CD4-positive, alpha-beta T cell treated with Interleukin-1 beta for 1 hour (primary cell): Measurements from ENCODE around the gene ZBTB24.

Experiments
- DNase-seq, 2 donors: peaks; one replicate each; pipeline ENCODE4 v3.0.0-alpha.2; 2020 to 2022

ZBTB24 gene

DNA sequence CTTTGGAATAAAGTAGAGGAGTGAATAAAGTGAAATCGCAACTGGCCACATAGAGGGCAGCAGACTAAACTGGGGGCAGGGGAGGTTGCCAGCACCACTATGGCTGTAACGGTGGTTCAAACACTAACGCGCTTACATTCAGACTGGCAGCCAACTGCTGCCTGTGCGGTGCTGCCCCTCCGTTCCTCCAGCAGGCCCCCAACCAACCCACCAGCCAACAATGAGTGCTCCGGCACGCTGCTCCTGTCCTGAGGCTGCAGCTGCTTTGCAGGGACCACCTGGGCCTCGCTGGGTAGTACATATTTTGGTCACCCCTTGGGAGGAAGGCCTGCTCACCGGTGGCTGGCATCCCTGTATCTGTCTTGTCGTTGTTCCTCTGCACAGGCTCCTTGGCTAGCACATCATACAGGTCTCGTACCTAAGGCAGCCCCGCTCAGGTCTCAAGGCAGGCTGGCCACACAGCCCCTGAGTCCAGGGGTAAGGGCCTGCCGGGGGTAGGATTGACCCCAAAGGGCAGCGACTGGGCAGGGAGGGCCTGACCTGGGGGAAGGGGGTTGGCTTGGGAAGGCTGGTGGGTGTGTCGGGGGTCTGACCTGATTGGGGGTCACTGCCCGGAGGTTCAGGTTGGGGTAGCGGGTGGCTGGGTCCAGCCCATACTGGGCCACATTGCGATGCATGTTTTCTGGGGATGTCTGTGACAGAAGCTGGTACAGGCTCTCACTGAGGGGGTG is 33.8 kb downstream of the ZBTB24 start:
- DNase-seq: no peak

DNA sequence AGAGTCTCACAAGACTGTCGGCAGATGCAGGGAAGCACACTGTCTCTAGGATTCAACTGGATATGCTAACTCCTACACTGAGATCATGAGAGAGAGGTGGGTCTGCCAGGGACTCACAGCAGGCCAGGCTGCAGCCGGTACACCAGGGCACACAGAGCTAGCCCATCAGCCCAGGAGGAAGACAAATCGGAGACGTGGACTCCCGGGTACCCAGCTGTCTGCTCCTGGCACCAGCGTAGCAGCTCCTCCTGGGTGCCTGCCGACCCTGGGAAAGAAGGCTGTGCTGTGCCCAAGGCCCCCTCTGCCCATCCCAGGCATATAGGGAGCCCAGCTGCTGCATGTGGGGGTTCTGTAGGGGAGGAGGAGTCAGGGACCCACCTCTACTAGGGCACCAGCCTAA is 34.4 kb downstream of the ZBTB24 start:
- DNase-seq: no peak

DNA sequence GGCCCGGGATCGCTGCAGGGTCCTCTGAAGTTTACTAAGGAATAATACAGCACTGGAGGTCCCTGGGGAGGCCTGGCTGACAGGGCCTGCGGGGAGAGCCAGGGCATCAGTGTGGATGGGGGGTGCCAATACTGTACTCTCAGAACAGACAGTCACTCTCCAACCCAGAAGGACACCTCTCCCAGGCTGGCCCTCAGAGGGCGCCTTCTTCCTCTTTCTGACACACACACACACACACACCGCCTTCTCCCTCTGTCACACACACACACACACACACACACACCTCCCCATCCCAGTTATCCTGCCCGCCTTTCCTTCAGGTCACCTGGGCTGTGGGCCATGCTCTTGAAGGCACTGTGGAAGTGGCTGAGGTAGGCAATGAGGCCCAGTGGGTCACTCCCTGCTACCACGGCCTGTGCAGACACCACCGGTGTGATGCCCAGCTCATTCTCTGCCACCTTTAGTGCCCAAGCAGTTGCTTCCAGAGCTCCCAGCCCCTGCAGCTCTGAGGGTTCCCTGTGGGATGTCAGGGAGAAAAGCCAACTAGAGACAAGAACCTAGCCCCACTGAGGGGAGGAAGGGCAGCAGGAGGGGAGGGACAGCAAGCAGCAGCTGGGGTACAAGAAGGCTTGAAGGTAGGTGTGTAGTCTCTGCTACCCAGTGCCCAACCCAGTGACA is 35.0 kb downstream of the ZBTB24 start:
- DNase-seq: peak in 1 of 2 donors; percentile 37

DNA sequence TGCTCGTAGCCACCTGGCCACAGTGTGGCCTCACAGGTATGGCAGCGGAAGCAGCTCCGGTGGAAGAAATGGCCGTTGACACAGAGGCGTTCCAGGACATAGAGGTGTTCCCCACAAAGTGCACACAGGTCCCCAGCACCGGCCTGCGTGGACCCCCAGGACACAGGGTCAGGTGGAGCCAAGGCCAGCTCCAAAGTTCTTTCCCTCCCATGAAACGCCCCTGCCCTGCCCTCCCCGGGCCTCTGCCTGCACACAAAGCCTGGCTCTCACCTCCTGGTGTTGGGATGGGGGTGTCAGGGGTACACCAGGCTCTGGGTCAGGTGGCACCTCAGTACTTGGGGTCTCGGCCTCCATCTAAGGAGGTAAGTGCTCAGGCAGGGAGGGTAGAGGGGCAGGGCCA is 35.9 kb downstream of the ZBTB24 start:
- DNase-seq: no peak

DNA sequence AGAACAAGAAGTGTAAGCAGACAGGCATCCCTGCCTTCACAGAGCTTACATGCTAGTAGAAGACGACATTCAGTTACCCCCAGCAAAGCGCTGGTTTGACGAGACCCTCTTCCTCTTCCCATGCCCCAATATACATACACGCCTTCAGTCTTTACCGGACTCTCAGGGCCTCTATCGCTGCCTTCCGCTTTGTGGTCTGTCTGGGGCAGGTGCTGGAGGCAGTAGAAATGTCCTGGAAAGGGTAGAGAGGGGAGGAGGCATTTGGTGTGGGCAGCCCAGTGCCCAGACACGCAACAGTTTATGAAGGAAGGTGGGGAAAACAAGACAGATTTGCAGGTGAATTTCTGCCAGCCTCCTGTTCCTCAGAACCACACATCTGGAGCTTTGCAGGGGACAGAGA is 36.5 kb downstream of the ZBTB24 start:
- DNase-seq: no peak

DNA sequence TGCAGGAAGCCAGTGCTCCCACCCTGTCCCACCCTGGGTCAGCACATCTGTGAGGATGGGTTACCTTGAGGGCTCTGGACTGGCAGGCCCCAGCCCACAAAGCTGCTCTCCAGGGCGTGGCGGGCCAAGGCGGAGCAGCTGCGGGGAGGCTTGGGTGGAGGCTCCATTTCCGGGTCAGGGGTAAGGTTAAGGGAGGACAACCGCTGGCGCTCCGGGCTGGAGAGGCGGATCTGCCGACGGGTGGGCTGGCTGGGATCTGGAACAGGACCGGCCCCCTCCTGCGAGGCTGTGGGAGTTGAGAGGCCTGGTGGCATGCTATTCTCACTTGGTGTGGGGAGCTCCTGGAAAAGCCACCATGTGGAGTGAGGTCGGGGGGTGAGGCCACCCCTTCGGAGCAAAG is 36.9 kb downstream of the ZBTB24 start:
- DNase-seq: no peak

DNA sequence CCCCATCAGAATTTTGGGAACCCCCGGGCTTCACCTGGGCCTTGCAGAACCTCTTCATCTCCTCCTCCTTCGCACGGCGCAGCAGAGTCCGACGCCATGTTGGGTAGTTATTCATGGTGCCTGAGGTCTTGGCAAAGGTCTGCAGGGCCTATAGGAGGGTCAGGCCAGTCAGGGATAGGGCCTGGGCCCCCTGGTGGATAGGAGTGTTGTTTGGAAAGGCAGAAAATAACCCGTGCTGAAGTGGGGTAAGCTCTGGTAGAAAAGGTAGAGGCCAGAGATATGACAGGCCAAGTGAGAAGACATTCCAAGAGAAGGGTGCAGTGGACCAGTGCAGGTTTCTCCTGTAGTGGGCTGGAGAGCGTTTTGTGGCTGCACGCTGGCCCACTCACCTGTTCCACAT is 37.6 kb downstream of the ZBTB24 start:
- DNase-seq: no peak

DNA sequence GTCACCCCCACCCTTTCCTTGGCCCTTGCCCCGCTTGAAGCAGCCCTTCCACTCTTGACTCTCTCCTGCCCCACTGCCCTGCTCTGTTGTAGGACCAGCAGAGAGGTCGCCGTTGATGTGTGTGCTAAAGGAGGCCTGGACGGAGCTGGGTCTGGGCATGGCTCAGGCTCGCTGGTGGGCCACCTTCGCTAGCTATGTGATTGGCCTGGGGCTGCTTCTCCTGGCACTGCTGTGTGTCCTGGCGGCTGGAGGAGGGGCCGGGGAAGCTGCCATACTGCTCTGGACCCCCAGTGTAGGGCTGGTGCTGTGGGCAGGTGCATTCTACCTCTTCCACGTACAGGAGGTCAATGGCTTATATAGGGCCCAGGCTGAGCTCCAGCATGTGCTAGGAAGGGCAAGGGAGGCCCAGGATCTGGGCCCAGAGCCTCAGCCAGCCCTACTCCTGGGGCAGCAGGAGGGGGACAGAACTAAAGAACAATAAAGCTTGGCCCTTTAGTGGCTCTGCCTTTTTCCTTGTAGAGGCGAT is 39.5 kb downstream of the ZBTB24 start:
- no peak for DNase-seq

DNA sequence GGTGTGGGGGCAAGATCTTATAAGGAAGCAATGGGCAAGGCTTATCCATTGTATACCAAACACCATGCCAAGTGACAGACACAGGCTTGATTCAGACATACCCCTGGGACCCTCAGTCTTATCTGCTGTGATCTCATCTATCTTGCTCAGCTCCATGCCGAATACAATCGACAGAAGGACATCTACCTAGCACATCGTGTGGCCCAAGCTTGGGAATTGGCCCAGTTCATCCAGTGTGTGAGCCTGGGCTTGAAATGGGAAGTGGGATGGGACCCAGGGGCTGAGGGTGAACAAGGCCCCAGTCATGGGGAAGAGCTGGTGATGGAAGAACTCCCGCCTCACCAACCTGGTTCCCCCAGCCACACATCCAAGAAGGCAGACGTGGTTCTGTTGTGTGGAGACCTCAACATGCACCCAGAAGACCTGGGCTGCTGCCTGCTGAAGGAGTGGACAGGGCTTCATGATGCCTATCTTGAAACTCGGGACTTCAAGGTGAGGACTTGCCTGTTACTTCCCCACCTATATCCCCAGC is 40.6 kb downstream of the ZBTB24 start:
- no peak for DNase-seq

DNA sequence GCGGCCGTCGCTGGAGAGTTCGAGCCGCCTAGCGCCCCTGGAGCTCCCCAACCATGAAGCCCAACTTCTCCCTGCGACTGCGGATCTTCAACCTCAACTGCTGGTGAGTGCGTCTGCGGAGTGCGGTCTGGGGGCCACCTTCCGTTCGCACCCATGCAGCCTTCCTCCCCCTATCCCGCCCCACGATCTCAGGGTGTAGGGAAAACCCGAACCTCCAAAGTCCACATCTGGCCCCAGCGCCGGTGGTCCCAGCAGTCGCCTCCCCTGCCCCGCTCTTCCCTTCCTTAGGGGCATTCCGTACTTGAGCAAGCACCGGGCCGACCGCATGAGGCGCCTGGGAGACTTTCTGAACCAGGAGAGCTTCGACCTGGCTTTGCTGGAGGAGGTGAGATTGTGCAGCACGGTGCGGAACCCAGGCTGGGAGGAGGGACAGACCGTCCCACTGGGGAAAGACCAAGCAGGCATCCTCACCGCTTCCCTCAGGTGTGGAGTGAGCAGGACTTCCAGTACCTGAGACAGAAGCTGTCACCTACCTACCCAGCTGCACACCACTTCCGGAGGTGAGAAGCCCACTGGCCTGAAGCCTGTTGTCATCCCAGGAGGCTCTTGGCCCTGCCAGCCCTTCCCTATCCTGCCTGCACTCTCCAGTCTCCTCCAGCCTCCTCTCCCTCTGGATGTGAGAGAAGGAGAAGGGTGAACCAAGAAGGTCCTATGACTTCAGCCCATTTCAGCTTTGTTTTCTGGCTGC is 41.8 kb downstream of the ZBTB24 start:
- peak; percentile 57 to 59 for DNase-seq

DNA sequence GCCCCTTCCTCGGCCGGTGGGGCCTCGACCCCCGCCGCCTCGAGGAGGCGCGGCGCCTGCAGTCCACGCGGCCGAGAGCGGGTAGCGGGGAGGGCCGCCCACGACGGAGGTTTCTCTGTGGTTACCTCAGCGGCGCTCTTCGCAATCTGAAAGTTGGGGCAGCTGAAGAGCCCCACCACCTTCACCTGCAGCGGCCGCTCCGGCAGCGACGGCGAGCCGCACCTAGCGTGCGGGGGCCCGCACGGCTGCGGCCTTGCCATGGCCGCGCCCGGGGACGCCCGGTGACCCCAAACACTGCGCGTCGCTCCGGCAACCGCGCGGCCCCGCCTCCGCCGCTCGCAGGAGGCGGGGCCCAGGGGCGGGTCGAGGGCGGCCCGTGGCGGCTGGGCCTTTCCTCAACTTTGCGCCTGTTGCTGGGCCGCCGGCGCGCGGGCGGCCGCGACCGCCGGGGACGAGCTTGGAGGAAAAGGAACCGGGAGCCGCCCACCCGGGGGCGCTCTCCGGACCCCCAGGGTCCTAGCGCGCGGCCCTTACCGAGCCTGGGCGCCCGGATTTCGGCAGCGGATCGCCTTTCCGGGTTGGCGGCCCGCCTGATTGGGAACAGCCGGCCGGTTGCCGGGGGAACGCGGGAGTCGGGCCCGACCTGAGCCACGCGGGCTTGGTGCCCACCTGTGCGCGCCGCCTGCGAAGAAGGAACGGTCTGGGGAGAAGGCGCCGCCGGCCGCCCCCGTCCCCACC is 42.5 kb downstream of the ZBTB24 start, which contains the start of the genes PPIL6 and SMPD2:
Gene PPIL6, minus strand, starts transcription at position 298 of the 738 bp plus-strand sequence. Its CDS starts 38 bp downstream, at position 260.
Gene SMPD2, plus strand, starts transcription at position 394 of the 738 bp plus-strand sequence. CDS start 398 bp downstream, outside the sequence.
- DNase-seq: peak; percentile 86 to 88

DNA sequence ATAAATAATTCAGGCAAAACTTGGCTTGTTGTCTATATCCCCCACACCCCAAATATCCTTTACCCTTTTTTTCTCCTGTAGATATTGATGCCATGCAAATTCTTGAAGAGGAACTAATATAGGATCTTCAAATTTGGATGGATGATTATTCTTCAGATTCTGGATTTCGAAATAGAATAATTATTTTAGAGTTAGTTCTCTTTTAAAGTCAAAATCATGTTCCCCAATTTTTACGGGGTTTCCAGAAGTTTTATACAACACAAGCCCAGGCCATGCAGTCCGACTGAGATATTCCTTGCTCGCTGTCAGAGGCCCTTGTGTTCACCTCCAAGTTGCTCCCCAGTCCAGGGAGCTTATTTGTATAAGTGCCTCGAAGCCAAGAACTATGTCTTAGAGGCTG is 47.0 kb downstream of the ZBTB24 start:
- no peak for DNase-seq

DNA sequence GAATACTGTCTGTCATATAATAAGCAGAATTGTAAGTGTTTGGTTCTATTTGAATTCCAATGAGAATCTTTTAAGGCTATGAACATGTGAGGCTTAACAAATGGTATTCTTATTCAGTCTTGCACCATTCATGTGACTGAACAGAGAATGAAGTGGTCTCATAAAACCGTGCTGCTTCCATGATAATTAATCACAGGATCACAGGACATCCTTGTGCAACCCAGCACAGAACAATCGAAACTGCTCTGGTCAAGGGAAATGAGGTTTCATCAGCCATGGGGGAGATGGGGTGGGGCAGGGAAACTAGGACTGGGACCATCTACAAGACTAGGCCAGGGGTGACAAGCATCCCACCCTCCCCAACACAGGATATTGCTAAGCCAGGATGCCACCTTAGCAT is 48.6 kb downstream of the ZBTB24 start:
- DNase-seq: no peak

DNA sequence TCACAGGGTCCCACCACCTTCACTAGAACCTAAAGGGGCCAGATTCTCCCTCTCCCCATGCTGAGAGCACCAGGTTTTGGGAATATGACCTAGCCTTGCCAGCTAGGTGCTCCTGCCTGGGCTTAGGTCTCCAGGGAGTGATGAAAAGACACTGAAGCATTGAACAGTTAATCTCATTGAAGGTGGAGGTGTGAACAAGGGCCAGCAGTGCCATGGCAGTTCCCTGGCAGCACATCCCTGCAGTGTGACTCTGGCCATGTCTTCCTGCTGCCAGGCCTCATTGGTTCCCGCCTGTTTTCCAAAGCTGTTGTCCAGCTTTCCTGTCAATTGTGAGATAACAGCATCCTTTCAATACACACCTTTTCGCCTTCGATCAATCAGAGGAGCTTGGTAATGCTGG is 53.5 kb downstream of the ZBTB24 start:
- DNase-seq: no peak

DNA sequence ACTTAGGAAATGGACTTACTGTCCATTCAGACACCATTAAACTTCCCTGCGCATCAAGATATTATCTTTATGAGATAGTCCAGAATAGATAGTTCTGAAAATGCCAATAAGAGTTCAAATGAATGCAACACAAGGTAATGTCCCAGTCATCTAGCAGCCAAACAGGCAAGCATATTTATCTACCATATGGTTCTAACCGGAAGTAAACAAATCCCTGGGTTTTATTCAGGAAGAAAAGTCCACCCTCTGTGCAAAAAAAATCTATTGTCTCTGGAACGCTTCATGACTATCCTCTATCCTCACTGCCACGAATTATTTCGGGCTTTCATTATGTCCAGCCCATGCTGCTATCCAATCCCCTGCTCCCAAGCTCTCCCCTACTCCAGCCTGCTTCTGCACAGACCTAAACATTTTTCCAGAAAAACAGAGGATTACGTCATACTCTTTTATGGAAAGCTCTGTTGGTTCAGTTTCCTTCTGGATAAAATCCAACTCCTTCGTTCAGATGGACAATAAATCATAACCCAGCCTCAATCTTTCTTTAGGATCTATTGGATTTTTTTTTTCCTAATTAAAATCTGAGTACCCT is 54.0 kb downstream of the ZBTB24 start:
- DNase-seq: no peak

DNA sequence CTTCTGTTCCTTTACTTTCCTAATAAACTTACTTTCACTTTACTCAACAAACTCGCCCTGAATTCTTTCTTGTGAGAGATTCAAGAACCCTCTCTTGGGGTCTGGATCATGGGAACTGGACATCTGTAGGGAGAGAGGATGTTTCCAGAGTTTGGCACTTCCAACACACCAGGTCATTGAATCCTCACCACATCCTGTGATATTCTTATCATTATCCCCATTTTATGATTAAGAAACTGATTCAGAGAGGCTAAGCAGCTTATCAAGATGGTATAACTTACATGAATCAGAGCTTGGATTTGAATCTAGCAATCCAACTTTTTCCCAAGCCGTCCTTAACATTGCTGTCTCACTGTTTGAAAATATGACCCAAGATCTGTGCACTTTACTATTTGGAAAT is 58.1 kb downstream of the ZBTB24 start:
- no peak for DNase-seq

DNA sequence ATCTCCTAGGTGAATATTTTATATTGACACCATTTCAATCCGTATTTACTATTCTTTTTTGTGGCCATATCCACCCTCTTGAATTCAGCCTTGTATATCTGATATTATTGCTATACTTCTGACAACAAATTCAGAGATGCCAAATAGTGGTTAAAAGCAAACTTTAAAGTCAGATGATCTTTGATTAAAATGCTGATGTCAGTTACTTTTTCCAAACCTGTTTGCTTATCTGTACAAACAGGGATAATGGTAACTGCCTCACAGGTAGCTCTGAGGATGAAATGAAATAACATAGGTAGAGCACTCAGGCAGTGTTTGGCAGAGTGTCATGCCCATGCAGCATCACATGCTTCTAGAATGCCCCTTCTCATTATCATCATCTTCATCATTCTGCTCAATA is 61.8 kb downstream of the ZBTB24 start:
- DNase-seq: no peak

DNA sequence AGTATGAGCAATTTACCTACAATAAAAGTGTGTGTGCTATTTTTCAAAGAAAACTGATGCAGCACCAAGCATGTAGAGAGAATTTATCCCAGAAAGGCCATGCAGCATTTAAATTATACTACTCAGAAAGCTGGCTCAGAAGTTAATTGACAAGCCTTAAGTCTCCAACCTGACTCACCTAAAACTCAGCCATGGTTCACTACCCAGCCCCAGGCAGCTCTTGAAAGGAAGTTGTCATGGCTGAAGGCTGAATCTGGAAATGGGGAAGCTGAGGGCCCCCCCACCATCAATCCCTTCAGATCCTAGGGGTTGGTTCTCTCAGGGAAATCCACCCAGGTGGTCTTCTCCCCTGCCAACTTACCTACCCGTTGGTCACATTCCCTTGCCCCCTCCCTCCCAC is 62.3 kb downstream of the ZBTB24 start:
- DNase-seq: no peak

DNA sequence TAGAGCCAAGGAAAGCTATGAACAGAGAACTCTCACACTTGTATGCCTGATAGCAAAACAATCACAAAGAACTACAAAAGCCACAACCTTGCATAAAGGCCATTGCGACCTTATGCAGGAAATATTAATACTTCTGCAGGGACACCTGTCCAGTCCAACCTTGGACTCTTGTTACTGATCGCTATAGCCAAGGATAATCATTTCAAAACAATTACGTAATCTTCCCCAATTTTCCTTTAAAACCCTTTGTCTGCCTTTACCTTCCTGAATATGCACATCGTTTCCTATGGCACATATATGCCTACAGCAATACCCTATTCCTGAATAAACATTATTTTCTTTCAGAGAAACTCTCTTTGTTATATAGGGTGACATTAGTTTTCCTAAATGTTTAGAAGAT is 65.4 kb downstream of the ZBTB24 start:
- DNase-seq: no peak
